ENCODE data around the gene SCIN.

The SCIN gene

DNA sequence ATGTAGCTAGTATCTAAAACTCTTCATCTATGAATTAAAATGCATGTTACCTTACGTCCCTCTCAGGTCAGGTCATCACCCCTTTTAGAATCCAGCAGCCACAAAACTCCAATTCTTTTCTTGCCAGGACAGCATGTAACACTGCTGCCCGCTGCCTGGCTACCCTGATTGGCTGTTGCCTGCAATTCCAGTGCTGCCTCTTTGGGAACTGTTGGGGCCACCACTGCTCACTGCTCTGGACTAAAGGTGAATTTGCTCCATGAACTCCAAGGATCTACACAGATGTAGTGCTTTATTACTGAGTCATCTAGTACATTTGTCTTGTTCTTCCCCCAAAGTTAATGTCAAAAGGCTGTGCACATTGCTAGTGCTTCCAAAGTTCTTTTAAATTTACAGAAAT is 40.4 kb downstream of the SCIN start:
- Histone ChIP-seq H3K4me1 (ENCODE audit: control insufficient read depth, insufficient read depth, low read length, poor library complexity, severe bottlenecking) (no peaks in the 10 kb centered on the region), H3K27ac (ENCODE audit: low read depth, low read length, severe bottlenecking) (no peak overlapping the region), H3K9me3 (ENCODE audit: control insufficient read depth, low read length) (no peaks in the 10 kb centered on the region), H3K4me3 (ENCODE audit: extremely low read depth, insufficient read depth, low read length, poor library complexity, severe bottlenecking) (no peak overlapping the region), H3K36me3 (ENCODE audit: control insufficient read depth, insufficient read depth, low read length) (no peaks in the 10 kb centered on the region)
- 92 to 93% methylated on average over 2 of the region's 2 CpGs for WGBS, 2 experiments (ENCODE audit: insufficient coverage in 2 of 2)

GRCh38 chr7:12612622-12613021 is 42.1 kb downstream of the SCIN start:
- WGBS, 2 experiments (ENCODE audit: insufficient coverage in 2 of 2), result 80 to 100% methylated on average over 1 of the region's 2 CpGs
- Histone ChIP-seq H3K9me3 (ENCODE audit: control insufficient read depth, low read length) (no peaks in the 10 kb centered on the region), H3K27ac (ENCODE audit: low read depth, low read length, severe bottlenecking) (no peak overlapping the region), H3K36me3 (ENCODE audit: control insufficient read depth, insufficient read depth, low read length) (no peaks in the 10 kb centered on the region), H3K4me1 (ENCODE audit: control insufficient read depth, insufficient read depth, low read length, poor library complexity, severe bottlenecking) (no peaks in the 10 kb centered on the region), H3K4me3 (ENCODE audit: extremely low read depth, insufficient read depth, low read length, poor library complexity, severe bottlenecking) (no peak overlapping the region)

DNA sequence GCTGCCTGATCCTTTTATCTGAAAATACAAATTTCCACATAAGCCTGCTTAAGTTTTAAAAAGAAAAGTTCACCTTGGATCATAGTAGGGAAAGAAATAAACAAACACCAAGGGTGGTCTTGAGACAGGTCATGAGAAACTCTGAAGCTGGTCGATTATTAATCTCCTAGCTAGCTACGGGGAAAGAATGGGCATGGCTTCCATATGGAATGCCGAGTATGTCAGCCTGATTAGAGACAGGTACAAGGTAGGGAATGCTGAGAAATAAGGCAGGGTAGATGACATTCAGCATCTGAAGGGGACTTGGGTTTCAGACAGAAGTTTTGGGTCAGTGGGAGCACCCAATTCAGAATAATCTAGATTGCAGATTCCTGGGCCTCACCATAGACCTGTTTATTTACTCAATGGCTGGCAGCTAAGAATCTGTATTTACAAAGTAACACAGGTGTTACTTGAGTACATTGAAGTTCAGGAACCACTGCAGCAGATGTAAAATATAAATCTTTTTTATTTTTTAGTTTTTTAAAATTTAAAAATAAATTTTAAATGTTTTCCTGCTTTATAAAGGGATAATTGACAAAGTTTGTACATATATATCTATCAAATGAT is 49.0 kb downstream of the SCIN start:
- H3K36me3 ChIP-seq (ENCODE audit: control insufficient read depth, insufficient read depth, low read length), result no peaks in the 10 kb centered on the region
- no peak overlapping the region for H3K27ac ChIP-seq (ENCODE audit: low read depth, low read length, severe bottlenecking)
- WGBS, 2 experiments (ENCODE audit: insufficient coverage in 2 of 2), result 72 to 84% methylated on average over 3 of the region's 3 CpGs
- peaks cover 3% of the 10 kb centered on the region for H3K4me1 ChIP-seq (ENCODE audit: control insufficient read depth, insufficient read depth, low read length, poor library complexity, severe bottlenecking)
- no peaks in the 10 kb centered on the region for H3K9me3 ChIP-seq (ENCODE audit: control insufficient read depth, low read length)
- no peak overlapping the region for H3K4me3 ChIP-seq (ENCODE audit: extremely low read depth, insufficient read depth, low read length, poor library complexity, severe bottlenecking)

DNA sequence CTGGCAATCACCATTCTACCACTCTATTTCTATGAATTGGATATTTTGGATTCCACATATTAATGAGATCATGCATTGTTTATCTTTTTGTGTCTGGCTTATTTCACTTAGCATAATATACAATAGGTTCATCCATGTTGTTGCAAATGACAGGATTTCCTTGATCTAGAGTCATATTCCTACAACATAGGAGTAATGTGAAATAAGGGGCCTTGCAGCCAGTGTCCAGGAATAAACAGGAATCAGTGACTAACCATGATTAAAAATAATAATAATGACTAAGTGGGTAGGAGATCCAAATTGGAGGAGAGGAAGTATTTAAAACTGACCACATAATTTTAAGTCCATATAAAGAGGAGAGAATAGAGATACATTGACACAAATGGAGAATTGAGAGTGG is 49.9 kb downstream of the SCIN start:
- Histone ChIP-seq H3K27ac (ENCODE audit: low read depth, low read length, severe bottlenecking) (no peak overlapping the region), H3K36me3 (ENCODE audit: control insufficient read depth, insufficient read depth, low read length) (no peaks in the 10 kb centered on the region), H3K4me3 (ENCODE audit: extremely low read depth, insufficient read depth, low read length, poor library complexity, severe bottlenecking) (no peak overlapping the region), H3K4me1 (ENCODE audit: control insufficient read depth, insufficient read depth, low read length, poor library complexity, severe bottlenecking) (peaks cover 3% of the 10 kb centered on the region), H3K9me3 (ENCODE audit: control insufficient read depth, low read length) (no peaks in the 10 kb centered on the region)

- H3K4me1 ChIP-seq (ENCODE audit: control insufficient read depth, insufficient read depth, low read length, poor library complexity, severe bottlenecking), result peaks cover 3% of the 10 kb centered on the region
- no peak overlapping the region for H3K27ac ChIP-seq (ENCODE audit: low read depth, low read length, severe bottlenecking)
- no peaks in the 10 kb centered on the region for H3K9me3 ChIP-seq (ENCODE audit: control insufficient read depth, low read length)
- H3K4me3 ChIP-seq (ENCODE audit: extremely low read depth, insufficient read depth, low read length, poor library complexity, severe bottlenecking), result no peak overlapping the region
- no peaks in the 10 kb centered on the region for H3K36me3 ChIP-seq (ENCODE audit: control insufficient read depth, insufficient read depth, low read length)
These were observed 52.7 kb downstream of the SCIN start for GRCh38 chr7:12623223-12623622.

DNA sequence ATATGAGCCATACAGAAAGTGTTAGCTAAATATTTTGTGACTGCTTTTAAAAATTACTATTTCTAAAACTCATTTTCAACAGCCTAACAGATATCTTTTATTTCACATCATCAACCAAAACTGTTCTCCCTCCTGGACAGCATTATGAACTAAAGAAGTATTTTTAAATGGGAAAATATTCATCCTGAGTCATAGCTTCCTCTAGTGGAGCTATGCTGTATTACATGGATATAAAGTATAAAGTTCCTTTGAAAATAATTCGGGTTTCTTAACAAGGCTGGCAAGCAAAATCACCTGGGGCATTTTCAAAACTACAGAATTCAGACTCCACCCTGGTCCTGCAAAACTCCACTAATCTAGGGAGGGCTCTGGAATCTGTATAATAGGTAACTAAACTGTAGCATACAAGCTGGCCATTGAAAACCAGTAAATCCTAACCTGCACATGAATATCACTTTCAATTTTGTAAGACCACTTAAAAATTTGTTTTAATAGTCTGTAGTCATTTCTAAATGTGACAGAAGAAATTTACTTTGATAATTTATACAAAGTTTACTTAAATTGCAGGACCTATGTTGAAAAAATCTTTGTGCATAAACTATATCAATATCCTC is 53.5 kb downstream of the SCIN start:
- no peak overlapping the region for H3K27ac ChIP-seq (ENCODE audit: low read depth, low read length, severe bottlenecking)
- no peaks in the 10 kb centered on the region for H3K9me3 ChIP-seq (ENCODE audit: control insufficient read depth, low read length)
- H3K4me3 ChIP-seq (ENCODE audit: extremely low read depth, insufficient read depth, low read length, poor library complexity, severe bottlenecking), result no peak overlapping the region
- WGBS, 2 experiments (ENCODE audit: insufficient coverage in 2 of 2), result no CpG with 5 or more reads among the region's 1 CpG
- no peaks in the 10 kb centered on the region for H3K36me3 ChIP-seq (ENCODE audit: control insufficient read depth, insufficient read depth, low read length)
- H3K4me1 ChIP-seq (ENCODE audit: control insufficient read depth, insufficient read depth, low read length, poor library complexity, severe bottlenecking), result peaks cover 3% of the 10 kb centered on the region

GRCh38 chr7:12625836-12626235 is 55.3 kb downstream of the SCIN start:
- 84 to 100% methylated on average over 3 to 4 of the region's 4 CpGs for WGBS, 2 experiments (ENCODE audit: insufficient coverage in 2 of 2)
- H3K9me3 ChIP-seq (ENCODE audit: control insufficient read depth, low read length), result no peaks in the 10 kb centered on the region
- no peaks in the 10 kb centered on the region for H3K36me3 ChIP-seq (ENCODE audit: control insufficient read depth, insufficient read depth, low read length)

GRCh38 chr7:12629816-12630512 is 59.4 kb downstream of the SCIN start:
- Histone ChIP-seq H3K4me1 (ENCODE audit: control insufficient read depth, insufficient read depth, low read length, poor library complexity, severe bottlenecking) (no peaks in the 10 kb centered on the region), H3K4me3 (ENCODE audit: extremely low read depth, insufficient read depth, low read length, poor library complexity, severe bottlenecking) (no peak overlapping the region), H3K27ac (ENCODE audit: low read depth, low read length, severe bottlenecking) (no peak overlapping the region), H3K9me3 (ENCODE audit: control insufficient read depth, low read length) (no peaks in the 10 kb centered on the region), H3K36me3 (ENCODE audit: control insufficient read depth, insufficient read depth, low read length) (no peaks in the 10 kb centered on the region)
- 80 to 100% methylated on average over 1 to 2 of the region's 5 CpGs for WGBS, 2 experiments (ENCODE audit: insufficient coverage in 2 of 2)

More at GRCh38 chr7:12625836-12626235, 55.3 kb downstream of the SCIN start:
- H3K4me3 ChIP-seq (ENCODE audit: extremely low read depth, insufficient read depth, low read length, poor library complexity, severe bottlenecking), result no peak overlapping the region
- no peak overlapping the region for H3K27ac ChIP-seq (ENCODE audit: low read depth, low read length, severe bottlenecking)
- peaks cover 3% of the 10 kb centered on the region for H3K4me1 ChIP-seq (ENCODE audit: control insufficient read depth, insufficient read depth, low read length, poor library complexity, severe bottlenecking)

DNA sequence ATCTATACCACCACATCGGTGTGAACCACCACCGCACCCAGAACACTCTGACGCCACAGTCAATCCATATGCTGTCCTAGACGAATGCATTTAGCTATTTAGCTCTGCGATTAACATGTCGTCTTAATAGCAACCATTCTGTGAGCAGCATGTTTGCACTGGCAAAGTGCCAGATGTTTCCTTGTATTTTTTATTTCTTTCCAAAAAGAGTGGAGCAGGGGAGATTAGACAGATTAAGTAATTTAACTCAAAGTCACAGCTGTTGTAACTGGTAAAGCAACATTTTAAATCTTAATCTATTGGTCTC is 59.9 kb downstream of the SCIN start:
- Histone ChIP-seq H3K36me3 (ENCODE audit: control insufficient read depth, insufficient read depth, low read length) (no peaks in the 10 kb centered on the region), H3K4me1 (ENCODE audit: control insufficient read depth, insufficient read depth, low read length, poor library complexity, severe bottlenecking) (no peaks in the 10 kb centered on the region), H3K9me3 (ENCODE audit: control insufficient read depth, low read length) (no peaks in the 10 kb centered on the region), H3K4me3 (ENCODE audit: extremely low read depth, insufficient read depth, low read length, poor library complexity, severe bottlenecking) (no peak overlapping the region), H3K27ac (ENCODE audit: low read depth, low read length, severe bottlenecking) (no peak overlapping the region)
- whole genome bisulfite sequencing, 2 experiments (ENCODE audit: insufficient coverage in 2 of 2), result 91 to 96% methylated on average over 6 of the region's 6 CpGs

- 89 to 93% methylated on average over 2 of the region's 4 CpGs for WGBS, 2 experiments (ENCODE audit: insufficient coverage in 2 of 2)
- Histone ChIP-seq H3K36me3 (ENCODE audit: control insufficient read depth, insufficient read depth, low read length) (no peaks in the 10 kb centered on the region), H3K27ac (ENCODE audit: low read depth, low read length, severe bottlenecking) (no peak overlapping the region), H3K4me1 (ENCODE audit: control insufficient read depth, insufficient read depth, low read length, poor library complexity, severe bottlenecking) (no peaks in the 10 kb centered on the region), H3K4me3 (ENCODE audit: extremely low read depth, insufficient read depth, low read length, poor library complexity, severe bottlenecking) (no peak overlapping the region), H3K9me3 (ENCODE audit: control insufficient read depth, low read length) (no peaks in the 10 kb centered on the region)
These were observed 63.1 kb downstream of the SCIN start for GRCh38 chr7:12633582-12633981.

GRCh38 chr7:12635830-12636229 is 65.3 kb downstream of the SCIN start:
- H3K36me3 ChIP-seq (ENCODE audit: control insufficient read depth, insufficient read depth, low read length), result no peaks in the 10 kb centered on the region
- H3K4me1 ChIP-seq (ENCODE audit: control insufficient read depth, insufficient read depth, low read length, poor library complexity, severe bottlenecking), result no peaks in the 10 kb centered on the region
- no peak overlapping the region for H3K27ac ChIP-seq (ENCODE audit: low read depth, low read length, severe bottlenecking)
- no peak overlapping the region for H3K4me3 ChIP-seq (ENCODE audit: extremely low read depth, insufficient read depth, low read length, poor library complexity, severe bottlenecking)
- no peaks in the 10 kb centered on the region for H3K9me3 ChIP-seq (ENCODE audit: control insufficient read depth, low read length)
- 87 to 88% methylated on average over 5 to 6 of the region's 6 CpGs for WGBS, 2 experiments (ENCODE audit: insufficient coverage in 2 of 2)

All from mesodermal cell (in vitro differentiated cells).